MM.1S (cell line): Measurements from ENCODE around the gene ANO10.

Experiments
- CTCF ChIP-seq: fragments of 300-600 bp; sonication (generic); IDR thresholded peaks from 2 replicates; pipeline ENCODE4 v1.5.1; 2016; ENCODE audit warnings: antibody characterized with exemption, low read length, mixed read lengths
- EZH2 ChIP-seq: fragments of 300-600 bp; sonication (generic); optimal IDR thresholded peaks from 2 replicates; pipeline ENCODE3; 2017; ENCODE audit warnings: low read depth, mild to moderate bottlenecking, antibody characterized with exemption, low read length, mixed read lengths

DNA sequence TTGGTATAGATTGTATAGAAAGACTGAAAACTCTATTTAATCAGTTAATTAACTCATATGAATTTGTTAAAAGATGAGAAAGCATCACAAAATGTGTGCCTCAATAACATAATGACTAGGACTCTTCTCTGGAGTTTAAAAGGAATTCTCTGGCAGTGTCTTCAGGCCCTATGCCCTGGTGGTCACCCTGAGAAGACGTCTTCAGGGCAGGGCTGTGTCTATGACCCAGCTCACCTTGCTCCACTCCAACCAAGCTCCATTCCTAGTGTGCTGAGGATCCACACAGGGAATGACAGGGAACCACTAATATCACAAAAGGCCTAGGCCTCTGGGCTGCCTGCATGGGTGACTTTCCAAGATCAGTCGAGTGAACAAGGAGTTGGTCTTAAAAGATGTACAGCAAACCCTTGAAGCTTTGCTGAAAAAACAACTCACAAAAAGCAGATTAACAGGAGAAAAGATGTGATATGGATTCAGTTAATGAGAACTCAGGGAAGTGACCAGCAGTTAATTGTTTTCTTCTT, 178.9 kb downstream of the ANO10 start:
- no peak for TF ChIP-seq EZH2
- no peak for TF ChIP-seq CTCF
